Muscle layer of colon (tissue), 2 donors: ENCODE data around the gene LHX3.

Experiments used
- H3K27ac ChIP-seq: one replicate; pipeline ENCODE4 v1.7.0; 2013; ENCODE audit warnings: low read depth, mild to moderate bottlenecking, low read length, moderate library complexity
- H3K27me3 ChIP-seq, 2 donors: one replicate each; pipeline ENCODE4 v1.7.0; 2013; ENCODE audit warnings: low read length in 2 of 2, mild to moderate bottlenecking in 2 of 2; ENCODE audit not compliant: insufficient read depth in 2 of 2, control insufficient read depth in 1 of 2
- H3K36me3 ChIP-seq: one replicate; pipeline ENCODE4 v1.7.0; 2013; ENCODE audit warnings: mild to moderate bottlenecking, low read length; ENCODE audit not compliant: insufficient read depth
- H3K4me1 ChIP-seq: one replicate; pipeline ENCODE4 v1.7.0; 2013; ENCODE audit warnings: mild to moderate bottlenecking, low read length; ENCODE audit not compliant: insufficient read depth
- H3K4me3 ChIP-seq, 2 donors: one replicate each; pipeline ENCODE4 v1.7.0; 2013; ENCODE audit warnings: low read length in 2 of 2, low read depth in 1 of 2, mild to moderate bottlenecking in 1 of 2, moderate library complexity in 1 of 2
- H3K9ac ChIP-seq: one replicate; pipeline ENCODE4 v1.7.0; 2013; ENCODE audit warnings: low read length
- H3K9me3 ChIP-seq: one replicate; pipeline ENCODE4 v1.7.0; 2013; ENCODE audit warnings: mild to moderate bottlenecking, low read length
- donor health status: abdominal sarcoma.
- donor health status: Adenocarcinoma of cecum.

LHX3 gene

GRCh38 chr9:136175616-136176197 lies 29.2 kb downstream of the LHX3 start:
- Histone ChIP-seq H3K4me3 (no peak overlapping the region), H3K4me1 (no peaks in the 10 kb centered on the region), H3K9me3 (no peaks in the 10 kb centered on the region), H3K9ac (no peak overlapping the region), H3K27me3 (peaks cover 0 to 15% of the 10 kb centered on the region in 2 donors), H3K27ac (no peak overlapping the region), H3K36me3 (no peaks in the 10 kb centered on the region)

- Histone ChIP-seq H3K27ac (no peak overlapping the region), H3K4me3 (no peak overlapping the region), H3K36me3 (no peaks in the 10 kb centered on the region), H3K4me1 (no peaks in the 10 kb centered on the region), H3K9me3 (no peaks in the 10 kb centered on the region), H3K9ac (no peak overlapping the region), H3K27me3 (peaks cover 0 to 22% of the 10 kb centered on the region in 2 donors)
These were observed 29.9 kb downstream of the LHX3 start for GRCh38 chr9:136174779-136175615.

- no peak overlapping the region for H3K4me3 ChIP-seq
- no peak overlapping the region for H3K9ac ChIP-seq
- no peak overlapping the region for H3K27ac ChIP-seq
- H3K9me3 ChIP-seq: no peaks in the 10 kb centered on the region
- no peaks in the 10 kb centered on the region for H3K4me1 ChIP-seq
- H3K36me3 ChIP-seq: no peaks in the 10 kb centered on the region
- H3K27me3 ChIP-seq: peaks cover 0 to 34% of the 10 kb centered on the region in 2 donors
These were observed 31.2 kb downstream of the LHX3 start for GRCh38 chr9:136173648-136174290.

- Histone ChIP-seq H3K4me1 (no peaks in the 10 kb centered on the region), H3K4me3 (no peak overlapping the region), H3K9ac (no peak overlapping the region), H3K36me3 (no peaks in the 10 kb centered on the region), H3K9me3 (no peaks in the 10 kb centered on the region), H3K27ac (no peak overlapping the region), H3K27me3 (peaks cover 0 to 39% of the 10 kb centered on the region in 2 donors)
These were observed 32.4 kb downstream of the LHX3 start for GRCh38 chr9:136172412-136173079.

GRCh38 chr9:136171801-136172411 lies 33.0 kb downstream of the LHX3 start:
- no peak overlapping the region for H3K4me3 ChIP-seq
- H3K36me3 ChIP-seq: no peaks in the 10 kb centered on the region
- no peaks in the 10 kb centered on the region for H3K4me1 ChIP-seq
- H3K9me3 ChIP-seq: no peaks in the 10 kb centered on the region
- no peak overlapping the region for H3K27ac ChIP-seq
- no peak overlapping the region for H3K9ac ChIP-seq
- H3K27me3 ChIP-seq: peaks cover 0 to 35% of the 10 kb centered on the region in 2 donors

- Histone ChIP-seq H3K27ac (no peak overlapping the region), H3K4me1 (no peaks in the 10 kb centered on the region), H3K36me3 (no peaks in the 10 kb centered on the region), H3K9ac (no peak overlapping the region), H3K27me3 (peaks cover 0 to 35% of the 10 kb centered on the region in 2 donors), H3K9me3 (no peaks in the 10 kb centered on the region), H3K4me3 (no peak overlapping the region)
These were observed 33.7 kb downstream of the LHX3 start for GRCh38 chr9:136171009-136171800.

- Histone ChIP-seq H3K4me1 (no peaks in the 10 kb centered on the region), H3K9ac (no peak overlapping the region), H3K9me3 (no peaks in the 10 kb centered on the region), H3K4me3 (no peak overlapping the region), H3K27ac (no peak overlapping the region), H3K27me3 (peaks cover 0 to 35% of the 10 kb centered on the region in 2 donors), H3K36me3 (no peaks in the 10 kb centered on the region)
These were observed 34.7 kb downstream of the LHX3 start for GRCh38 chr9:136170006-136170901.

GRCh38 chr9:136169495-136169894 lies 35.4 kb downstream of the LHX3 start:
- Histone ChIP-seq H3K27ac (no peak overlapping the region), H3K4me1 (no peaks in the 10 kb centered on the region), H3K9ac (no peak overlapping the region), H3K9me3 (no peaks in the 10 kb centered on the region), H3K36me3 (no peaks in the 10 kb centered on the region), H3K4me3 (no peak overlapping the region), H3K27me3 (peaks cover 0 to 35% of the 10 kb centered on the region in 2 donors)

GRCh38 chr9:136163248-136163850 lies 41.6 kb downstream of the LHX3 start:
- Histone ChIP-seq H3K27ac (no peak overlapping the region), H3K27me3 (peaks cover 0 to 5% of the 10 kb centered on the region in 2 donors), H3K9me3 (no peaks in the 10 kb centered on the region), H3K4me1 (no peaks in the 10 kb centered on the region), H3K4me3 (no peak overlapping the region), H3K36me3 (no peaks in the 10 kb centered on the region), H3K9ac (no peak overlapping the region)
